Muscle layer of colon (tissue), 2 donors: ENCODE measurements around the gene NXPE4.
"Not testable (repeated sequence)": the region's sequence is repeated elsewhere in the genome, so short reads cannot be mapped to it uniquely, and the experiment has no call there.

ENCODE experiments used
- H3K27ac ChIP-seq: one replicate; pipeline ENCODE4 v1.7.0; 2013; ENCODE audit warnings: low read depth, mild to moderate bottlenecking, low read length, moderate library complexity
- H3K27me3 ChIP-seq, 2 donors: one replicate each; pipeline ENCODE4 v1.7.0; 2013; ENCODE audit warnings: low read length in 2 of 2, mild to moderate bottlenecking in 2 of 2; ENCODE audit not compliant: insufficient read depth in 2 of 2, control insufficient read depth in 1 of 2
- H3K36me3 ChIP-seq: one replicate; pipeline ENCODE4 v1.7.0; 2013; ENCODE audit warnings: mild to moderate bottlenecking, low read length; ENCODE audit not compliant: insufficient read depth
- H3K4me1 ChIP-seq: one replicate; pipeline ENCODE4 v1.7.0; 2013; ENCODE audit warnings: mild to moderate bottlenecking, low read length; ENCODE audit not compliant: insufficient read depth
- H3K4me3 ChIP-seq, 2 donors: one replicate each; pipeline ENCODE4 v1.7.0; 2013; ENCODE audit warnings: low read length in 2 of 2, low read depth in 1 of 2, mild to moderate bottlenecking in 1 of 2, moderate library complexity in 1 of 2
- H3K9ac ChIP-seq: one replicate; pipeline ENCODE4 v1.7.0; 2013; ENCODE audit warnings: low read length
- H3K9me3 ChIP-seq: one replicate; pipeline ENCODE4 v1.7.0; 2013; ENCODE audit warnings: mild to moderate bottlenecking, low read length
- donor health status: abdominal sarcoma.
- donor health status: Adenocarcinoma of cecum.

NXPE4 gene

DNA sequence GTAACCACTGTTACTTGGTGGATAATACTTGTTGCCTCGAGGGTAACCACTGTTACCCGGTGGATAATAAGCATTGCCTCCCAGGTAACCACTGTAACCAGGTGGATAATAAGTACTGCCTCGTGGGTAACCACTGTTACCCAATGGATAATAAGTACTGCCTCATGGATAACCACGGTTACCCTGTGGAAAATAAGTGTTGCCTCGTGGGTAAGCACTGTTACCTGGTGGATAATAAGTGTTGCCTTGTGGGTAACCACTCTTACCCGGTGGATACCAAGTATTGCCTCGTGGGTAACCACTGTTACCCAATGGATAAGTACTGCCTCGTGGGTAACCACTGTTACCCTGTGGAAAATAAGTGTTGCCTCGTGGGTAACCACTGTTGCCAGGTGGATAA is 13.0 kb upstream of the NXPE4 start:
- H3K36me3 ChIP-seq, H3K27ac ChIP-seq, H3K4me3 ChIP-seq, H3K9ac ChIP-seq, H3K9me3 ChIP-seq, H3K4me1 ChIP-seq, H3K27me3 ChIP-seq: not testable (repeated sequence)

- Histone ChIP-seq H3K4me1 (no peaks in the 10 kb centered on the region), H3K27ac (no peak overlapping the region), H3K36me3 (no peaks in the 10 kb centered on the region), H3K27me3 (no peaks in the 10 kb centered on the region), H3K4me3 (no peak overlapping the region), H3K9ac (no peak overlapping the region), H3K9me3 (no peaks in the 10 kb centered on the region)
Observed at GRCh38 chr11:114607753-114608459, 12.3 kb upstream of the NXPE4 start.

- not testable (repeated sequence) for H3K4me1 ChIP-seq, H3K36me3 ChIP-seq, H3K9me3 ChIP-seq, H3K27ac ChIP-seq, H3K4me3 ChIP-seq, H3K27me3 ChIP-seq, H3K9ac ChIP-seq
Observed at GRCh38 chr11:114606802-114607075, 11.2 kb upstream of the NXPE4 start.

GRCh38 chr11:114606003-114606801 is 10.6 kb upstream of the NXPE4 start:
- no peaks in the 10 kb centered on the region for H3K36me3 ChIP-seq
- H3K9me3 ChIP-seq, result no peaks in the 10 kb centered on the region
- no peak overlapping the region for H3K9ac ChIP-seq
- no peaks in the 10 kb centered on the region for H3K4me1 ChIP-seq
- no peak overlapping the region for H3K27ac ChIP-seq
- no peaks in the 10 kb centered on the region for H3K27me3 ChIP-seq
- H3K4me3 ChIP-seq, result no peak overlapping the region

- H3K9ac ChIP-seq, result no peak overlapping the region
- no peaks in the 10 kb centered on the region for H3K4me1 ChIP-seq
- H3K9me3 ChIP-seq, result no peaks in the 10 kb centered on the region
- no peak overlapping the region for H3K4me3 ChIP-seq
- H3K36me3 ChIP-seq, result no peaks in the 10 kb centered on the region
- no peaks in the 10 kb centered on the region for H3K27me3 ChIP-seq
- no peak overlapping the region for H3K27ac ChIP-seq
Observed at GRCh38 chr11:114605370-114605769, 9.8 kb upstream of the NXPE4 start.

- Histone ChIP-seq H3K27ac (no peak overlapping the region), H3K36me3 (no peaks in the 10 kb centered on the region), H3K9ac (no peak overlapping the region), H3K4me1 (no peaks in the 10 kb centered on the region), H3K9me3 (no peaks in the 10 kb centered on the region), H3K27me3 (no peaks in the 10 kb centered on the region), H3K4me3 (no peak overlapping the region)
Observed at GRCh38 chr11:114604886-114605285, 9.3 kb upstream of the NXPE4 start.

DNA sequence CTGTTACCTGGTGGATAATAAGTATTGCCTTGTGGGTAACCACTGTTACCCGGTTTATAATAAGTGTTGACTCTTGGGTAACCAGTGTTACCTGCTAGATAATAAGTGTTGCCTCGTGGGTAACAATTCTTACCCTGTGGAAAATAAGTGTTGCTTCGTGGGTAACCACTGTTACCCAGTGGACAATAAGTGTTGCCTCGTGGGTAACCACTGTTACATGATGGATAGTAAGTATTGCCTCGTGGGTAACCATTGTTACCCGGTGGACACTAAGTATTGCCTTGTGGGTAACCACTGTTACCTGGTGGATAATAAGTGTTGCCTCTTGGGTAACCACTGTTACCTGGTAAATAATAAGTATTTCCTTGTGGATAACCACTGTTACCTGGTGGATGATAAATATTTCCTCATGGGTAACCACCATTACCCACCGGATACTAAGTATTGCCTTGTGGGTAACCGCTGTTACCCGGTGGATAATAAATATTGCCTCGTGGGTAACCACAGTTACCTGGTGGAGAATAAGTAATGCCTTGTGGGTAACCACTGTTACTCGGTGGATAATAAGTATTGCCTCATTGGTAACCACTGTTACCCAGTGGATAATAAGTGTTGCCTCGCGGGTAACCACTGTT is 8.7 kb upstream of the NXPE4 start:
- H3K9me3 ChIP-seq, result no peaks in the 10 kb centered on the region
- no peaks in the 10 kb centered on the region for H3K36me3 ChIP-seq

GRCh38 chr11:114603151-114603550 is 7.6 kb upstream of the NXPE4 start:
- not testable (repeated sequence) for H3K4me3 ChIP-seq, H3K9me3 ChIP-seq, H3K4me1 ChIP-seq, H3K36me3 ChIP-seq, H3K27ac ChIP-seq, H3K27me3 ChIP-seq, H3K9ac ChIP-seq

More for the DNA sequence above, 8.7 kb upstream of the NXPE4 start:
- Histone ChIP-seq H3K27ac (no peak overlapping the region), H3K9ac (no peak overlapping the region), H3K4me3 (no peak overlapping the region), H3K27me3 (no peaks in the 10 kb centered on the region), H3K4me1 (no peaks in the 10 kb centered on the region)

DNA sequence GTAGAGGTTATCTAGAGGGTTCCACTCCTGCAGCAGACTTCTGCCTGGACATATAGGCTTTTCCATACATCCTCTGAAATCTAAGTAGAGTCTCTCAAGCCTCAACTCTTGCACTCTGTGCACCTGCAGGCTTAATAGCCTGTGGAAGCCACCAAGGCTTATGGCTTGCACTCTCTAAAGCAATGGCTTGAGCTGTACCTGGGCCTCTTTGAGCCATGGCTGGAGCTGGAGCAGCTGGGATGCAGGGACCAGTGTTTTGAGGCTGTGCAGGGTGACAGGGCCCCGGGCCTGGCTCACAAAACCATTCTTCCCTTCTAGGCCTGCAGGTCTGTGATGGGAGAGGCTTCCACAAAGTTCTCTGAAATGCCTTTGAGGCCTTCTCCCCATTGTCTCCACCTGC is 2.9 kb upstream of the NXPE4 start:
- Histone ChIP-seq H3K36me3 (no peaks in the 10 kb centered on the region), H3K9ac (no peak overlapping the region), H3K27ac (no peak overlapping the region)

DNA sequence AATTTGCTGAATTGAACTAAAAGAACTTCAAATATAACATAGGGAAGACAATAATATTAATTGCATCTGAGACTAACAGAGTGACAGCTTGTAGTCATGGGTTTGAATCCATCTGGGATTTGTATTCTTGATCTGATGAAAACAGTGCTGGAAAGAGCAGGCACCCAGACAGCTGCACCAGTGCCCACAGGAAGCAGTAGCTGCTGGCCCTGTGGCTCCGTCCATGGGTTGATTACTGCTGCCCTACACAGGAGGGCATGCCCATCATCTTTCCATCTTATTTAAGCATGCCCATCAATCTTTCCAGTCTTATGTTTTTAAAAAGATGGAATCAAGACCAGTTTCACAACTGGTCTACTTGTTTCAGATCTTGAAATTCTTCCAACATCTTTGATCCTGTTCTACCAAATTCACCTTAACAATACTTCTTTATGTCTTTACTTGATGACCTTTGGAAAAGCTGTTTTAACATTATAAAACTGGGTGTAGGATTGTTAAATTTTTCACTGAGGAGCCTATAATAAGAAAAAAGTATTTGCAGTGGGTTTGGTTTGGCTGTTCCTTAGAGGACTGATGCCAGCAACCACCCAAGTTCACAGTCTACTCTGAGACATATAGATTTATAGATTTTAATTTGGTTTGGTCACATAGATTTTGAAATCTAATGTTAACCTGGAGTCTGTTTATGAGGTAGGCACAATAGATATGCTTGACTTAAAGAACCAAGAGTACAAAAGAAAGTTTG is 761 bp upstream of the NXPE4 start:
- Histone ChIP-seq H3K36me3 (no peaks in the 10 kb centered on the region), H3K9ac (no peak overlapping the region), H3K27ac (no peak overlapping the region), H3K27me3 (no peaks in the 10 kb centered on the region), H3K4me1 (no peaks in the 10 kb centered on the region), H3K4me3 (no peak overlapping the region), H3K9me3 (no peaks in the 10 kb centered on the region)

More for the DNA sequence above, 2.9 kb upstream of the NXPE4 start:
- Histone ChIP-seq H3K4me1 (no peaks in the 10 kb centered on the region), H3K9me3 (no peaks in the 10 kb centered on the region), H3K27me3 (no peaks in the 10 kb centered on the region), H3K4me3 (no peak overlapping the region)

DNA sequence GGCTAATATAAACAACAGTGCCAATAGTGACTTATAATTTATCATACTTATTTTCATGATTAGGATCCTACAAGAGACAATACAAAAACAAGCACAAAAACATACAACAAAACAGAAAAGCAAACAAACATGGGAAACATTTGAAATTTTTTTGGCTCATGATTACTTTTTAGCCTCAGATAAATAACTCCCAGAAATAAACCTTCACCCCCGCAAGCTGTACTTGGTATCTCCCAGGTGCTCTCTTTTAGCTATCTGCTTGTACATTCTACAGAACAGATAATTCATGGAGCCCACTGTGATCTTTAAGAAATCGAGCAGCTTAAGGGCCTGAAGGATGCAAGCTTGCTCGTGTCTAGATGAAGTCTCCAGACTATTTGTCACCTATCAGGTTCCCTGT is 883 bp downstream of the NXPE4 start:
- Histone ChIP-seq H3K4me3 (no peak overlapping the region), H3K9ac (no peak overlapping the region), H3K4me1 (no peaks in the 10 kb centered on the region), H3K27ac (no peak overlapping the region), H3K36me3 (no peaks in the 10 kb centered on the region), H3K27me3 (no peaks in the 10 kb centered on the region), H3K9me3 (no peaks in the 10 kb centered on the region)
